ENCODE results near the gene IGLL5. TPM values are rescaled to one million over a fixed set of nuclear protein-coding genes. Genes with fewer than 3 reads are reported as not detected.

The IGLL5 gene
- total RNA-seq, 6 donors from 2014 or later = 4.3 to 58.5 (median 21.5) TPM

DNA sequence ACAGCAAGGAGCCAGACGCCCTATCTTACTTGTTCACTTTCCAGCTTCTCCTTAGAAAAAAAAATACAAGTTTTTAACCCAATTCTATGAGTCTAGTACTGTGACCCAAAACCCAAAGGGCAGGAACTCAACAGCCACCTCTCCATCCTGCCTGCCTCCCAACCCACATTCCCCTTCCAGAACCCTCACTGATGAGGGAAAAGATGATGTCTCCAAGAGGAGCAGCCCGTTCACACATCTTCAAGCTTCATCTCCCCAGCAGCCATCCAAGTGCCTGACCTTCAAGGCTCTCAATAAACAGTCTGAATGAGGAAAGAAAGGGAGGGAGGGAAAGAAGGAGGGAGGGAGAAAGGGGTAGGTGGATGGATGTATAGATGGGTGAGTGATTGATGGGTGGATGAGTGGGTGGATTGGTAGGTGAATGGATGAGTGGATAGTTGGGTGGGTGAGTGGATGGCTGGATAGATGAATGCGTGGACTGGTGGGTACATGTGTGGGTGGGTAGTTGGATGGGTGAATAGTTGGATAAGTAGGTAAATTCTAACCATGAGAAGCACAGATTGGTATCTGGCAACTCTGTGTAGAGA, 50.4 kb downstream of the IGLL5 start:
- TF ChIP-seq, protein P1, sequence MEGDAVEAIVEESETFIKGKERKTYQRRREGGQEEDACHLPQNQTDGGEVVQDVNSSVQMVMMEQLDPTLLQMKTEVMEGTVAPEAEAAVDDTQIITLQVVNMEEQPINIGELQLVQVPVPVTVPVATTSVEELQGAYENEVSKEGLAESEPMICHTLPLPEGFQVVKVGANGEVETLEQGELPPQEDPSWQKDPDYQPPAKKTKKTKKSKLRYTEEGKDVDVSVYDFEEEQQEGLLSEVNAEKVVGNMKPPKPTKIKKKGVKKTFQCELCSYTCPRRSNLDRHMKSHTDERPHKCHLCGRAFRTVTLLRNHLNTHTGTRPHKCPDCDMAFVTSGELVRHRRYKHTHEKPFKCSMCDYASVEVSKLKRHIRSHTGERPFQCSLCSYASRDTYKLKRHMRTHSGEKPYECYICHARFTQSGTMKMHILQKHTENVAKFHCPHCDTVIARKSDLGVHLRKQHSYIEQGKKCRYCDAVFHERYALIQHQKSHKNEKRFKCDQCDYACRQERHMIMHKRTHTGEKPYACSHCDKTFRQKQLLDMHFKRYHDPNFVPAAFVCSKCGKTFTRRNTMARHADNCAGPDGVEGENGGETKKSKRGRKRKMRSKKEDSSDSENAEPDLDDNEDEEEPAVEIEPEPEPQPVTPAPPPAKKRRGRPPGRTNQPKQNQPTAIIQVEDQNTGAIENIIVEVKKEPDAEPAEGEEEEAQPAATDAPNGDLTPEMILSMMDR (IDR thresholded peaks at IDR 0.05) = no peak
- TF ChIP-seq POLR2A (IDR thresholded peaks at IDR 0.05) (no peak), EP300 (IDR thresholded peaks at IDR 0.05) (no peak), POLR2AphosphoS5 (IDR thresholded peaks at IDR 0.05) (no peak)
- 90 to 93% methylated on average over 3 of the region's 3 CpGs for WGBS, 2 donors
- H3K27me3 ChIP-seq = no peaks in the 10 kb centered on the region
- no peak overlapping the region for H3K4me3 ChIP-seq
- DNase-seq = no peak
- ATAC-seq (ENCODE audit: low FRiP score in 2 of 2) = no peak
- no peaks in the 10 kb centered on the region for H3K9me3 ChIP-seq
- H3K27ac ChIP-seq = no peak overlapping the region
- no peaks in the 10 kb centered on the region for H3K36me3 ChIP-seq
- H3K4me1 ChIP-seq = peaks cover 0 to 4% (median 0%) of the 10 kb centered on the region in 4 donors

DNA sequence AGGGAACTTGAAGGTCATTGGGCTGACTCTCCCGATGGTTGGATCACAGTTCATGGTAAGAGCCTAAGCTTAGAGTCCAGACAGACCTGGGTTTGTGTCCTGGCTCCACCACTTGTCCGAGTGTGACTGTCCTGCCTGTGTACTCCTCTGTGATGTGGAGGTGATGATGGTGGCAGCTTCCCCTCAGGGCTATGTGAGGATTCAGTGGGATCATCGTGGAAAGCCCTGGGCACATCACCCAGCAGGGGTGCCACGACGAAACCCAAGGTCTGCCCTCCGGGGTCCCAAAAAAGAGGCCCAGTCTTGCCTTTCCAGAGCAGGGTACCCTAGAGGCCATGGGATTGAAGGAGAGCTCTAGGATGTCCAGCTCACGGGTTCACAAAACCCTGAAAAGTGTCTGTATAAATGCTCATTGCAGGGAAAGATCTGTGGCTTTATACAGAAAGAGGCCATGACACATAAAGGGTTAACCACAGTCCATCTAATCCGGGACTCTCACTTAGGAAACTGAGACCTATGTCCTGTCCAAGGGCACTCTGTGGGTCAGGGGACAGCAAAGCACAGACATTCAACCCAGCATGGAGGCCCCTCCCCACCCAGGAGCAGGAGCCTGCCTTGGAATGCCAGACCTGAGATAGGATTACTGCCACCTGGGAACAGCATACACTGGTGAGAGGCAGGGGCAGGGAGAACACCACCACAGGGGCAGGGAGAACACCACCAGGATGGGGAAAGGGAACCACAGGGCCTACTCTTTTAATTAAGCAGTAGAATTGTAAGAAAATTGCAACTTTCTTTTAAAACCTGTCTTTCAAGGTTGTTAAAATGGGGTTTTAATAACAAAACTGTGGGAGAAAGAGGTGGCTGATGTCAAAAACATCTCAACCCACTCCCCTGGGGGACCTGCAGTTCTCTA, 51.3 kb downstream of the IGLL5 start:
- Histone ChIP-seq H3K4me3 (no peak overlapping the region), H3K27me3 (no peaks in the 10 kb centered on the region), H3K27ac (no peak overlapping the region), H3K36me3 (no peaks in the 10 kb centered on the region), H3K9me3 (no peaks in the 10 kb centered on the region), H3K4me1 (peaks cover 0 to 4% (median 0%) of the 10 kb centered on the region in 4 donors)
- TF ChIP-seq EP300 (IDR thresholded peaks at IDR 0.05) (no peak), POLR2AphosphoS5 (IDR thresholded peaks at IDR 0.05) (no peak), POLR2A (IDR thresholded peaks at IDR 0.05) (no peak)
- TF ChIP-seq, protein P1 (IDR thresholded peaks at IDR 0.05) = no peak
- WGBS, 2 donors = 63 to 80% methylated on average over 4 to 8 of the region's 8 CpGs
- ATAC-seq (ENCODE audit: low FRiP score in 2 of 2) (no peak), DNase-seq (no peak)

DNA sequence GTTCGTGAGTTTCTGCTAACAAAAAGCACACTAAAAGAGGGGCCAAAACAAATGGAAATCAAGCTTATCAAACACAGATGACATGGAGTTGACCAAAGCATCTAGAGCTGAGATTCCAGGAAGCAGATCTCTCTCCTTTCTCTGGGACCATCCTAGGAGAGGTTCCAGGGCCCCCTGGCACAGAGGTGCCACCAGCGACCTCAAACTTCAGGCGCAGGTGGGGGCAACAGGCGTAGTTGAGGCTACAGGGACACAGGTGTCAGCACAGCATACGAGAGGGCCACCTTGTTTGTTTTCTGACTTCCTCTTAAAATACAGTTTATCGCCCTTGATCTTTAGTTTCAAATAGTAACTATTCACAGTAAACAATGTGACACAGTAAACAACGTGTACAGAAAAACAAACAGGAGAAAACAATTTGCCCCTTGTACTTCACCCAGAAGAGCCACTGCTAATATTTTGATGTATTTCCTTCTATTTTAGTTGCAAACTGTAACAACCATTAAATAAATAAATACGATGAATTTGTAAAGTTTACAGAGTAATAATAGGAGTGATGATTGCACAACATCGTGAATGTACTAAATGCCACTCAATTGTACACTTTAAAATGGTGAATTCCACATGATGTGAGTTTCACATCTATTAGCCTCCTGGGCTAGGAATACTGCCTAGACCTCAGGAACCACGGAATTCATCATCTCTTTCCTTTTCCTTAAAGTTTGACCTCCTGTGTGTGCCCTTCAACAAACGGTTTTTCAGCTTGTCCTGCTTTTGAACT, 52.2 kb downstream of the IGLL5 start:
- Histone ChIP-seq H3K36me3 (no peaks in the 10 kb centered on the region), H3K4me1 (peaks cover 0 to 4% (median 0%) of the 10 kb centered on the region in 4 donors), H3K27ac (no peak overlapping the region), H3K4me3 (no peak overlapping the region), H3K27me3 (no peaks in the 10 kb centered on the region), H3K9me3 (no peaks in the 10 kb centered on the region)
- TF ChIP-seq POLR2AphosphoS5 (IDR thresholded peaks at IDR 0.05) (no peak), POLR2A (IDR thresholded peaks at IDR 0.05) (no peak), EP300 (IDR thresholded peaks at IDR 0.05) (no peak)
- TF ChIP-seq, protein P1 (IDR thresholded peaks at IDR 0.05) = no peak
- ATAC-seq (ENCODE audit: low FRiP score in 2 of 2) = no peak
- DNase-seq = no peak
- 61 to 62% methylated on average over 11 of the region's 11 CpGs for WGBS, 2 donors

GRCh38 chr22:22940961-22941605, 53.5 kb downstream of the IGLL5 start:
- H3K4me1 ChIP-seq = no peaks in the 10 kb centered on the region
- DNase-seq (peak in 1 of 2 donors; percentile 5), ATAC-seq (ENCODE audit: low FRiP score in 2 of 2) (no peak)
- no peaks in the 10 kb centered on the region for H3K36me3 ChIP-seq
- no peak overlapping the region for H3K27ac ChIP-seq
- H3K9me3 ChIP-seq = no peaks in the 10 kb centered on the region
- TF ChIP-seq EP300 (IDR thresholded peaks at IDR 0.05) (no peak), POLR2A (IDR thresholded peaks at IDR 0.05) (no peak), POLR2AphosphoS5 (IDR thresholded peaks at IDR 0.05) (no peak)
- TF ChIP-seq, protein P1 (IDR thresholded peaks at IDR 0.05) = no peak
- H3K4me3 ChIP-seq = no peak overlapping the region
- WGBS, 2 donors = 81 to 94% methylated on average over 6 of the region's 6 CpGs
- no peaks in the 10 kb centered on the region for H3K27me3 ChIP-seq
